Tibial nerve (tissue), 4 donors: ENCODE results near the gene MEGF6. TPM values are rescaled to one million over a fixed set of nuclear protein-coding genes. Genes with fewer than 3 reads are reported as not detected.

Source experiments
- DNase-seq, 2 donors: peaks; one replicate each; pipeline ENCODE4 v3.0.0-alpha.2; 2019; ENCODE audit warnings: low spot score in 2 of 2
- H3K27ac ChIP-seq, 4 donors: fragments of 200-600 bp; sonication (generic) in 3 of 4; one replicate each; pipeline ENCODE4 v1.5.1; 2017 to 2019; ENCODE audit warnings: mild to moderate bottlenecking in 1 of 4
- H3K27me3 ChIP-seq, 2 donors: fragments of 200-600 bp; sonication (generic) in 1 of 2; one replicate each; pipeline versions ENCODE4 v1.5.1 to v1.6.0; 2017 to 2019
- H3K36me3 ChIP-seq, 3 donors: fragments of 200-600 bp; sonication (generic); one replicate each; pipeline ENCODE4 v1.5.1; 2018 to 2019
- H3K4me1 ChIP-seq, 4 donors: fragments of 200-600 bp; sonication (generic) in 3 of 4; one replicate each; pipeline ENCODE4 v1.5.1; 2017 to 2019
- H3K4me3 ChIP-seq, 4 donors: fragments of 200-600 bp; sonication (generic) in 3 of 4; one replicate each; pipeline ENCODE4 v1.5.1; 2017 to 2019; ENCODE audit warnings: mild to moderate bottlenecking in 1 of 4, moderate library complexity in 1 of 4
- H3K9me3 ChIP-seq, 4 donors: fragments of 200-600 bp; sonication (generic) in 3 of 4; one replicate each; pipeline ENCODE4 v1.5.1; 2017 to 2019
- EP300 ChIP-seq, 2 donors: sonication (generic); formaldehyde crosslinking; IDR thresholded peaks; one replicate each; pipeline ENCODE4 v1.6.1; 2017; ENCODE audit warnings: antibody characterized with exemption in 2 of 2, mild to moderate bottlenecking in 1 of 2
- POLR2A ChIP-seq, 2 donors: fragments of 450-650 bp; IDR thresholded peaks; one replicate each; pipeline ENCODE4 v1.6.1; 2017; ENCODE audit warnings: antibody characterized with exemption in 2 of 2, mild to moderate bottlenecking in 2 of 2, moderate library complexity in 2 of 2
- WGBS, 2 donors: methylation state at CpG; one replicate each; pipeline ENCODE4 v1.1.5; 2018; 5-methylcytosine and 5-hydroxymethylcytosine counted together
- total RNA-seq, 4 donors: library from RNA; depleted of rRNA; stranded (reverse); fragments of >200 nt; gene quantifications; one replicate each; pipeline ENCODE4 v1.1.0, GENCODE V29; 2016
- TF ChIP-seq, protein P1 (sequence below), 5 experiments: fragments of 200-600 bp in 3 of 5; fragments of 450-650 bp in 2 of 5; sonication (generic) in 3 of 5; IDR thresholded peaks; one replicate each; pipeline ENCODE4 v1.5.1; 2016 to 2019; ENCODE audit warnings: antibody characterized with exemption in 5 of 5, mild to moderate bottlenecking in 3 of 5, moderate library complexity in 2 of 5

Gene MEGF6
- total RNA-seq, 4 donors from 2014 or later: 25.3 to 63.3 (median 42.8) TPM

DNA sequence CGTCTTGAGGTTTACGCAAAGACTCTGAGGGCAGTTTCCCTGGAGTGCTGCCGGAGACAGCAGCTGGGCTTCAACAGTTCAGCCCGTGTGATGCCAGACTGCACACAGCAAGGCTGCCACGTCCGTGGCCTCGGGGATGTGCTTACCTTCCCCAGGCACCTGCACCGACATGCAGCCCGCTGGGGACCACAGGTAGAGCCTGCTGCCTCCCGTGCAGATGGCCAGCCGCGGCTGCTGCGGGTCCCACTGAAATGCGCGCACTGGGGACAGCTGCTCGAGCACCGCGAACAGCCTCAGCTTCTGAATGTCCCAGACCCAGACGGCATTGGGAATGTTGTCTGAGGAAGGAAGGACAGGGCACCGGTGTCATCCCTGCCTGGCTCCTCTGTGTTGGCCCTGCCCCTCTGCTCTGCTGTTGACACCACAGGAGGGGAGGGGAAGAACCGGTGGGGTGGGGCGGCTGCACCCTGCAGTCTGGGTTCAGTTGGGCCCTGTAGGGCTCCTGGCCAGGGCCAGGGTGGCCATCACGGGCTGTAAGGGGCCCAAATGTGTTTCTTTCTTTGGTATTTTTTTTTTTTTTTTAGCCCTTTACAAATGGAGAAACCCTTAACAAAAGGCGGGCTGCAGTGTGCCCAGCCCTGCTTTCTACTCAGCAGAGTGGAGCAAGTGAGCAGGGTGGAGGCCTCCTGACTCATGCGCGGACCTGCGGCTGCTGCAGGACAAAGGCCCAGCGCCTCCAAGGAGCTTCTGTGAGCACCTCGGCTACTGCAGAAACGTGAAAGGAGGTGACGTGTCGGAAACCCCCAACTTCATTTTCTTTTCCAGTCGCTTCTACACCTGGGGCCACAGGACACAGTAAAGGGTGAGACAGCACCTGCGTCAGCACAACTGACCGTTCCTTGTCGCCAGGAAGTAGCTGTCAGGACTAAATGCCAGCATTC lies 20.3 kb upstream of the MEGF6 start:
- Histone ChIP-seq H3K4me1 (peaks cover 0 to 2% (median 0%) of the 10 kb centered on the region in 4 donors), H3K36me3 (peaks cover 2 to 100% (median 44%) of the 10 kb centered on the region in 3 donors), H3K27me3 (no peaks in the 10 kb centered on the region), H3K27ac (no peak overlapping the region), H3K4me3 (no peak overlapping the region), H3K9me3 (no peaks in the 10 kb centered on the region)
- DNase-seq: no peak
- no peak for TF ChIP-seq POLR2A (IDR thresholded peaks at IDR 0.05)
- TF ChIP-seq EP300 (IDR thresholded peaks at IDR 0.05): no peak
- TF ChIP-seq, protein P1, sequence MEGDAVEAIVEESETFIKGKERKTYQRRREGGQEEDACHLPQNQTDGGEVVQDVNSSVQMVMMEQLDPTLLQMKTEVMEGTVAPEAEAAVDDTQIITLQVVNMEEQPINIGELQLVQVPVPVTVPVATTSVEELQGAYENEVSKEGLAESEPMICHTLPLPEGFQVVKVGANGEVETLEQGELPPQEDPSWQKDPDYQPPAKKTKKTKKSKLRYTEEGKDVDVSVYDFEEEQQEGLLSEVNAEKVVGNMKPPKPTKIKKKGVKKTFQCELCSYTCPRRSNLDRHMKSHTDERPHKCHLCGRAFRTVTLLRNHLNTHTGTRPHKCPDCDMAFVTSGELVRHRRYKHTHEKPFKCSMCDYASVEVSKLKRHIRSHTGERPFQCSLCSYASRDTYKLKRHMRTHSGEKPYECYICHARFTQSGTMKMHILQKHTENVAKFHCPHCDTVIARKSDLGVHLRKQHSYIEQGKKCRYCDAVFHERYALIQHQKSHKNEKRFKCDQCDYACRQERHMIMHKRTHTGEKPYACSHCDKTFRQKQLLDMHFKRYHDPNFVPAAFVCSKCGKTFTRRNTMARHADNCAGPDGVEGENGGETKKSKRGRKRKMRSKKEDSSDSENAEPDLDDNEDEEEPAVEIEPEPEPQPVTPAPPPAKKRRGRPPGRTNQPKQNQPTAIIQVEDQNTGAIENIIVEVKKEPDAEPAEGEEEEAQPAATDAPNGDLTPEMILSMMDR (IDR thresholded peaks at IDR 0.05): no peak
- WGBS, 2 donors: 86 to 88% methylated on average over 30 to 33 of the region's 36 CpGs

DNA sequence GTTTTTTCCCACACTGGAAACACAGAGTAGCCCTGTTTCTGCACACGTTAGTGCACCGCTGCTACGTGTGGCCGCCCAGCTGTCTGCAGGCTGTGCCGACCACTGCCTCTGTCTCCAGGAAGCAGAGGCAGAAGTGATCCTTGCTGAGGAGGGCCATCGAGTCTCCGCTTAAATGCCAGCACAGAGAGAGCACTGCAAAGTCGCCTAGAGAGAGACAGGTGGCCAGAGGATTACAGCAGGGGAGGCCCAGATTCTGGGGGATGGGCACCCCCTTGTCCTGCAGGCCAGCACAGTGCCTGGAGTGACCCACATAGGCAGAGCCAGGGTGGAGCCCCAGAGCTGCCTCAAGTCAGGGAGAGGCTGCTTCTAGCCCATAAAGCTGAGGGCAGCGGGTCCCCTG lies 19.6 kb upstream of the MEGF6 start:
- DNase-seq: no peak
- Histone ChIP-seq H3K4me3 (no peak overlapping the region), H3K4me1 (peaks cover 0 to 9% (median 2%) of the 10 kb centered on the region in 4 donors), H3K36me3 (peaks cover 2 to 94% (median 44%) of the 10 kb centered on the region in 3 donors), H3K27me3 (no peaks in the 10 kb centered on the region), H3K9me3 (no peaks in the 10 kb centered on the region), H3K27ac (no peak overlapping the region)
- TF ChIP-seq POLR2A (IDR thresholded peaks at IDR 0.05) (no peak), EP300 (IDR thresholded peaks at IDR 0.05) (no peak)
- TF ChIP-seq, protein P1 (IDR thresholded peaks at IDR 0.05): no peak
- WGBS, 2 donors: 71 to 73% methylated on average over 8 to 9 of the region's 9 CpGs

DNA sequence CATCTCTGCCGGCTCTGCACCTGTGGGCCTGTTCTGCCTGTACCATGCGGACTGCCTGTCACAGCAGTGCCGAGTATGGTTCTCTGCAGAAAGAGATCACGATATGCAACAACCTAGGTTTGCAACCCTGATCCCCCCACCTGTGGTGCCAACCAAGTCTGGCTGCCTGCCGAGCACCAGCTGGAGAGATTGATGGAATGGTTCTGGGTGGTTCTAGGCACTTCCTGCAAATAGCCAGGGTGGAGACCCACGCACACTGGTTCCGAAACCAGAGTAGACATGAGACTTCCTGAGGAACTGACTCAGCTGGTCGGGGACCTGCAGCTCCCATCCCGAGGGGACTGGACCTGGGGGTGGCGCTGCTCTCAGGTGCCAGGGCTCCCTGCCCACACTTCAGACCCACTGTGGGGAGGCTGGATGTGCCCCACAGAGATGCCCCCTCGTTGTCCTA lies 18.9 kb upstream of the MEGF6 start:
- Histone ChIP-seq H3K27me3 (no peaks in the 10 kb centered on the region), H3K4me3 (no peak overlapping the region), H3K36me3 (peaks cover 2 to 87% (median 42%) of the 10 kb centered on the region in 3 donors), H3K9me3 (no peaks in the 10 kb centered on the region), H3K27ac (no peak overlapping the region), H3K4me1 (peaks cover 0 to 15% (median 4%) of the 10 kb centered on the region in 4 donors)
- WGBS, 2 donors: 78 to 83% methylated on average over 9 to 11 of the region's 11 CpGs
- no peak for DNase-seq
- TF ChIP-seq, protein P1 (IDR thresholded peaks at IDR 0.05): no peak
- no peak for TF ChIP-seq EP300 (IDR thresholded peaks at IDR 0.05)
- no peak for TF ChIP-seq POLR2A (IDR thresholded peaks at IDR 0.05)

DNA sequence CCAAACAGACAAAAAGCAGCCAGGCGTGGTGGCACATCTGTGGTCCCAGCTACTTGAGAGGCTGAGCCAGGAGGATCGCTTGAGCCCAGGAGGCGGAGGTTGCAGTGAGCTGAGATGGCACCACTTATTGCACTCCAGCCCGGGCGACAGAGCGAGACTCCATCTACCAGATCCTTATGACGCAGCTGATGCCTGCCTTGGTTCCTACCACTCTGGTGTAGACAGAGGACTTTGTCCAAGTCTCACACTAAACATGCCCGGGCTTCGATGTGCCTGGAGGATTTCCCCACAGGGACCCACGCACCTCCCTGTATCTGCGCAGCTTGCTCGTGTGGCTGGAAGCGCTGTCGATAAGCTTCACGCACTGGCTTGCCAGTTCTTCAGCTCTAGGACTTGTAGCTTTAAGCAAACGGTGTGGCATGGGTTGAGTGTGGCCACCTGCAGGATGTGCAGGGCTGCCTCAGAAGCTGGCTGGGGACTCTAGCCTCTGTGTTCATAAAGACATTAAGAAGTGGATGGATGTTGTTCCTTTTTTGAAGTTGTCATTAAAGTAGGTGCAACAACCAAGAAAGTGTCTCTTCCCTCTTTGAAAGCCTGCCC lies 18.4 kb upstream of the MEGF6 start:
- Histone ChIP-seq H3K27ac (no peak overlapping the region), H3K36me3 (peaks cover 2 to 81% (median 37%) of the 10 kb centered on the region in 3 donors), H3K27me3 (no peaks in the 10 kb centered on the region), H3K4me3 (no peak overlapping the region), H3K4me1 (peaks cover 0 to 15% (median 4%) of the 10 kb centered on the region in 4 donors), H3K9me3 (no peaks in the 10 kb centered on the region)
- 89 to 96% methylated on average over 15 to 16 of the region's 16 CpGs for WGBS, 2 donors
- TF ChIP-seq EP300 (IDR thresholded peaks at IDR 0.05): no peak
- TF ChIP-seq POLR2A (IDR thresholded peaks at IDR 0.05): no peak
- TF ChIP-seq, protein P1 (IDR thresholded peaks at IDR 0.05): no peak
- DNase-seq: no peak

DNA sequence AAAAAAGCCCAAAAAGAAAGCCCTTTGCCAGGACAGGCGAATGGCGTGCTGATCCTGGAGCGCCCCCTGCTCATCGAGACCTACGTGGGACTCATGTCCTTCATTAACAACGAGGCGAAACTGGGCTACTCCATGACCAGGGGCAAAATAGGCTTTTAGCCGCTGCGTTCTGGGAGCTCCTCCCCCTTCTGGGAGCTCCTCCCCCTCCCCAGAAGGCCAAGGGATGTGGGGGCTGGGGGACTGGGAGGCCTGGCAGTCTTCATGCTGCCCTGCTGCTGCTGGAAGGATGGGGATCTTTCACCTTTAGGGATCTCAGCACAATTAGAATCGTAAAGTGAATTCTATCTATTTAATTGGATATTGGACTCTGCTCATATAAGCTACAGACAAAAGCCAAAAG lies 17.1 kb upstream of the MEGF6 start:
- DNase-seq: no peak
- H3K36me3 ChIP-seq: peaks cover 2 to 69% (median 28%) of the 10 kb centered on the region in 3 donors
- no peak overlapping the region for H3K4me3 ChIP-seq
- TF ChIP-seq POLR2A (IDR thresholded peaks at IDR 0.05) (no peak), EP300 (IDR thresholded peaks at IDR 0.05) (no peak)
- TF ChIP-seq, protein P1 (IDR thresholded peaks at IDR 0.05): no peak
- WGBS, 2 donors: 75 to 80% methylated on average over 10 of the region's 10 CpGs
- H3K27ac ChIP-seq: no peak overlapping the region
- H3K4me1 ChIP-seq: peaks cover 0 to 22% (median 11%) of the 10 kb centered on the region in 4 donors
- H3K27me3 ChIP-seq: no peaks in the 10 kb centered on the region
- no peaks in the 10 kb centered on the region for H3K9me3 ChIP-seq
